B cell (primary cell): Measurements from ENCODE around the gene LRRC61. TPM values are rescaled to one million over a fixed set of nuclear protein-coding genes. Genes with fewer than 3 reads are reported as not detected.

ENCODE experiments used
- ATAC-seq: fragments of 200-7000 bp; cut with Tn5 transposase; one replicate; pipeline ENCODE4 v1.10.0; 2021; ENCODE audit warnings: low read depth, mild to moderate bottlenecking, moderate number of reproducible peaks, moderate library complexity
- CTCF ChIA-PET: fragments of 350-600 bp; sonication (Branson Sonifier 250); formaldehyde crosslinking; loops from one replicate; lab custom pipeline; 2021; ENCODE audit warnings: antibody characterized with exemption, inconsistent platforms; lab: Charles Lee
- POLR2A ChIA-PET: fragments of 350-600 bp; sonication (Branson Sonifier 250); formaldehyde crosslinking; loops from one replicate; lab custom pipeline; 2021; ENCODE audit warnings: antibody characterized with exemption; lab: Charles Lee
- DNase-seq: peaks from one replicate; pipeline ENCODE4 v3.0.0; 2013
- H2AFZ ChIP-seq: 2 replicates; pipeline ENCODE4 v1.6.1; 2012; ENCODE audit warnings: mild to moderate bottlenecking, low read depth, low read length; ENCODE audit not compliant: insufficient read depth, poor library complexity, severe bottlenecking
- H3K27ac ChIP-seq, 2 donors: 1 replicate in 1 of 2; 2 replicates in 1 of 2; pipeline ENCODE4 v1.5.1; 2012 to 2013; ENCODE audit warnings: low read length in 2 of 2, mild to moderate bottlenecking in 2 of 2, moderate library complexity in 1 of 2
- H3K27me3 ChIP-seq, 4 experiments: fragments of 200-600 bp in 1 of 4; sonication (generic) in 1 of 4; replicated peaks in 1 of 4; 1 replicate in 2 of 4; 2 replicates in 2 of 4; pipeline versions ENCODE4 v1.6.1 to v1.7.0; 2013 to 2016; ENCODE audit warnings: low read length in 3 of 4, mild to moderate bottlenecking in 2 of 4, mixed read lengths in 1 of 4, moderate library complexity in 1 of 4; ENCODE audit not compliant: insufficient read depth in 4 of 4, control insufficient read depth in 3 of 4; ENCODE audit errors: control extremely low read depth in 1 of 4
- H3K36me3 ChIP-seq, 2 experiments: replicated peaks in 1 of 2; 1 replicate in 1 of 2; 2 replicates in 1 of 2; pipeline versions ENCODE4 v1.6.1 to v1.7.1; 2013; ENCODE audit warnings: low read length in 1 of 2; ENCODE audit not compliant: insufficient read depth in 2 of 2, control insufficient read depth in 1 of 2; ENCODE audit errors: control extremely low read depth in 1 of 2, extremely low read depth in 1 of 2
- H3K4me1 ChIP-seq, 2 donors: fragments of 200-600 bp in 1 of 2; sonication (generic) in 1 of 2; 1 replicate in 1 of 2; 2 replicates in 1 of 2; pipeline versions ENCODE4 v1.5.1 to v1.6.1; 2013 to 2017; ENCODE audit warnings: low read length in 2 of 2; ENCODE audit not compliant: control insufficient read depth in 2 of 2, insufficient read depth in 2 of 2
- H3K4me2 ChIP-seq: replicated peaks from 2 replicates; pipeline ENCODE3; 2012; ENCODE audit warnings: mild to moderate bottlenecking, low read depth, low read length; ENCODE audit not compliant: poor library complexity, severe bottlenecking
- H3K4me3 ChIP-seq, 5 experiments: fragments of 200-600 bp in 1 of 5; sonication (generic) in 1 of 5; 1 replicate in 3 of 5; 2 replicates in 2 of 5; pipeline versions ENCODE4 v1.5.1 to v1.7.0; 2011 to 2016; ENCODE audit warnings: low read length in 4 of 5, mild to moderate bottlenecking in 4 of 5, low read depth in 2 of 5, control low read depth in 1 of 5, moderate library complexity in 1 of 5; ENCODE audit not compliant: insufficient read depth in 1 of 5; ENCODE audit errors: control extremely low read depth in 1 of 5, extremely low read depth in 1 of 5
- H3K79me2 ChIP-seq: fragments of 200-600 bp; sonication (generic); one replicate; pipeline ENCODE4 v1.6.0; 2016; ENCODE audit warnings: low read length; ENCODE audit not compliant: control insufficient read depth, insufficient read depth
- H3K9ac ChIP-seq: fragments of 200-600 bp; sonication (generic); 2 replicates; pipeline ENCODE4 v1.6.1; 2017; ENCODE audit warnings: mild to moderate bottlenecking, low read length, moderate library complexity
- H3K9me3 ChIP-seq, 3 donors: one replicate each; pipeline versions ENCODE4 v1.6.1 to v1.7.1; 2013; ENCODE audit warnings: low read length in 2 of 3; ENCODE audit not compliant: control insufficient read depth in 2 of 3, insufficient read depth in 1 of 3; ENCODE audit errors: control extremely low read depth in 1 of 3
- H4K20me1 ChIP-seq: 2 replicates; pipeline ENCODE4 v1.6.0; 2012; ENCODE audit warnings: mild to moderate bottlenecking, low read length; ENCODE audit not compliant: insufficient read depth, control insufficient read depth, poor library complexity, severe bottlenecking
- H3K27ac Mint-ChIP-seq: one replicate; pipeline ENCODE4 v1.8.0; 2021; ENCODE audit warnings: mixed read lengths
- H3K27me3 Mint-ChIP-seq: one replicate; pipeline ENCODE4 v1.8.0; 2021; ENCODE audit warnings: mixed read lengths
- H3K4me1 Mint-ChIP-seq: one replicate; pipeline ENCODE4 v1.8.0; 2021; ENCODE audit warnings: mixed read lengths
- H3K4me3 Mint-ChIP-seq: one replicate; pipeline ENCODE4 v1.8.0; 2021; ENCODE audit warnings: mixed read lengths
- H3K9me3 Mint-ChIP-seq: one replicate; pipeline ENCODE4 v1.8.0; 2022; ENCODE audit warnings: mixed read lengths; ENCODE audit not compliant: insufficient read depth
- CTCF ChIP-seq: fragments of 200-600 bp; IDR thresholded peaks from one replicate; pipeline ENCODE4 v1.8.0; 2022; ENCODE audit warnings: antibody characterized with exemption, mild to moderate bottlenecking
- EZH2 ChIP-seq: IDR thresholded peaks from 2 replicates; pipeline ENCODE4 v1.6.1; 2012; ENCODE audit warnings: borderline replicate concordance, low read depth, mild to moderate bottlenecking, moderate library complexity, low read length; ENCODE audit not compliant: insufficient read depth, poor library complexity, severe bottlenecking
- WGBS: methylation state at CpG from one replicate; pipeline ENCODE4 v1.1.5; 2013; ENCODE audit warnings: missing lambda C conversion rate; ENCODE audit not compliant: insufficient coverage; 5-methylcytosine and 5-hydroxymethylcytosine counted together
- intact Hi-C: fragments of 100-400 bp; cut with micrococcal nuclease; formaldehyde crosslinking; loops from one replicate; pipeline ENCODE4 v1.10.0; 2022
- polyA plus RNA-seq: library from polyadenylated mRNA; depleted of rRNA; stranded (reverse); fragments of >200 nt; gene quantifications from 2 replicates; pipeline ENCODE4 v1.2.3, GENCODE V29; 2012
- total RNA-seq, 2 donors: library from RNA; stranded (reverse); fragments of 120-200 nt in 1 of 2; gene quantifications; 1 replicate in 1 of 2; 2 replicates in 1 of 2; pipeline versions ENCODE4 v1.2.3 to v1.2.4, GENCODE V29; 2013 to 2022

LRRC61 gene
- total and polyA plus RNA-seq, 2 donors (not counting 1 experiment from before 2014, with no cell fraction given): 12.8 to 12.9 TPM

- intact Hi-C loops: no loop called here
- peaks cover 0 to 3% (median 0%) of the 10 kb centered on the region in 3 donors for H3K9me3 ChIP-seq
- WGBS: 88% methylated on average over 9 of the region's 15 CpGs
- no peaks in the 10 kb centered on the region for H3K27me3 Mint-ChIP-seq
- peaks cover 24% of the 10 kb centered on the region for H3K79me2 ChIP-seq
- no peak overlapping the region for H3K4me3 ChIP-seq
- H3K27me3 ChIP-seq: no peaks in the 10 kb centered on the region
- ATAC-seq (no peak), DNase-seq (no peak)
- peaks cover 6% of the 10 kb centered on the region for H4K20me1 ChIP-seq
- TF ChIP-seq EZH2 (no peak), CTCF (no peak)
- POLR2A ChIA-PET: no interaction called here
- CTCF ChIA-PET: interaction anchor here (0.6 to 1.8 kb wide), 3 partner anchors 16 to 29 kb away, joined by 3 to 4 read pairs (median 4); partner anchors contain the start of gene REPIN1
- H3K4me1 Mint-ChIP-seq: peaks cover 29% of the 10 kb centered on the region
- no peak overlapping the region for H3K4me2 ChIP-seq
- peaks cover 8 to 27% of the 10 kb centered on the region in 2 donors for H3K4me1 ChIP-seq
- H3K9ac ChIP-seq: no peak overlapping the region
- no peaks in the 10 kb centered on the region for H3K36me3 ChIP-seq
- H3K4me3 Mint-ChIP-seq: no peak overlapping the region
- no peak overlapping the region for H2AFZ ChIP-seq
- no peaks in the 10 kb centered on the region for H3K9me3 Mint-ChIP-seq
- no peak overlapping the region for H3K27ac ChIP-seq
- no peak overlapping the region for H3K27ac Mint-ChIP-seq
These were observed 61.5 kb downstream of the LRRC61 start for GRCh38 chr7:150384406-150385301.

- Mint-ChIP-seq H3K4me1 (peaks cover 23% of the 10 kb centered on the region), H3K27me3 (no peaks in the 10 kb centered on the region), H3K9me3 (no peaks in the 10 kb centered on the region), H3K27ac (no peak overlapping the region), H3K4me3 (no peak overlapping the region)
- Histone ChIP-seq H4K20me1 (peaks cover 6% of the 10 kb centered on the region), H3K4me2 (no peak overlapping the region), H3K27ac (no peak overlapping the region), H3K27me3 (no peaks in the 10 kb centered on the region), H3K4me3 (no peak overlapping the region), H3K9ac (no peak overlapping the region), H2AFZ (no peak overlapping the region), H3K36me3 (no peaks in the 10 kb centered on the region), H3K4me1 (peaks cover 2 to 20% of the 10 kb centered on the region in 2 donors), H3K79me2 (peaks cover 17% of the 10 kb centered on the region), H3K9me3 (peaks cover 0 to 3% (median 0%) of the 10 kb centered on the region in 3 donors)
- POLR2A ChIA-PET: interaction anchor here (0.7 kb wide), 1 partner anchor 15 kb away, joined by 3 read pairs; no protein-coding TSS in a partner anchor
- TF ChIP-seq CTCF (no peak), EZH2 (no peak)
- no peak for DNase-seq
- CTCF ChIA-PET: interaction anchor here (0.9 to 2.1 kb wide), 3 partner anchors 16 to 30 kb away, joined by 4 read pairs; partner anchors contain the start of gene REPIN1
- 98% methylated on average over 12 of the region's 14 CpGs for WGBS
- intact Hi-C loops: no loop called here
- ATAC-seq: no peak
These were observed 62.2 kb downstream of the LRRC61 start for GRCh38 chr7:150385302-150385723.
